Ascending aorta (tissue), 2 donors: ENCODE measurements around the gene TMEM170A. TPM values are rescaled to one million over a fixed set of nuclear protein-coding genes. Genes with fewer than 3 reads are reported as not detected.

Experiments
- DNase-seq, 2 donors: peaks; one replicate each; pipeline ENCODE4 v3.0.0-alpha.2; 2019; ENCODE audit warnings: low spot score in 2 of 2
- H3K27ac ChIP-seq, 2 donors: fragments of 200-600 bp; sonication (generic); one replicate each; pipeline ENCODE4 v1.5.1; 2016 to 2017; ENCODE audit warnings: mild to moderate bottlenecking in 1 of 2
- H3K27me3 ChIP-seq: fragments of 200-600 bp; sonication (generic); one replicate; pipeline ENCODE4 v1.5.1; 2017
- H3K36me3 ChIP-seq, 2 donors: fragments of 200-600 bp; sonication (generic); one replicate each; pipeline ENCODE4 v1.5.1; 2016
- H3K4me1 ChIP-seq, 2 donors: fragments of 200-600 bp; sonication (generic); one replicate each; pipeline ENCODE4 v1.5.1; 2016 to 2017; ENCODE audit warnings: mild to moderate bottlenecking in 1 of 2
- H3K4me3 ChIP-seq, 2 donors: fragments of 200-600 bp; sonication (generic); one replicate each; pipeline ENCODE4 v1.5.1; 2016 to 2017; ENCODE audit warnings: mild to moderate bottlenecking in 1 of 2
- H3K9me3 ChIP-seq, 2 donors: fragments of 200-600 bp; sonication (generic); one replicate each; pipeline ENCODE4 v1.5.1; 2016
- CTCF ChIP-seq, 3 experiments: fragments of 200-600 bp in 2 of 3; fragments of 450-650 bp in 1 of 3; sonication (generic) in 2 of 3; IDR thresholded peaks; one replicate each; pipeline ENCODE4 v1.5.1; 2016 to 2019; ENCODE audit warnings: antibody characterized with exemption in 3 of 3, mild to moderate bottlenecking in 1 of 3, moderate library complexity in 1 of 3
- intact Hi-C: fragments of 100-400 bp; cut with DNase I; formaldehyde crosslinking; loops from one replicate; pipeline ENCODE4 v1.15.1; 2023
- total RNA-seq: library from RNA; depleted of rRNA; stranded (reverse); fragments of >200 nt; gene quantifications from one replicate; pipeline ENCODE4 v1.1.0, GENCODE V29; 2016

The TMEM170A gene
- total RNA-seq, 1 donor from 2014 or later, result 33.0 TPM

- DNase-seq, result no peak
- peak overlapping the region; percentile 83 to 86 for H3K27ac ChIP-seq
- no peaks in the 10 kb centered on the region for H3K27me3 ChIP-seq
- H3K4me3 ChIP-seq, result no peak overlapping the region
- peak; percentile 71 to 77 (median 73) for TF ChIP-seq CTCF (IDR thresholded peaks at IDR 0.05)
- peaks cover 0 to 3% of the 10 kb centered on the region in 2 donors for H3K36me3 ChIP-seq
- H3K4me1 ChIP-seq, result peaks cover 3 to 14% of the 10 kb centered on the region in 2 donors
- no peaks in the 10 kb centered on the region for H3K9me3 ChIP-seq
- intact Hi-C loops, result loop anchor here (1.0 kb wide), 3 partner anchors 165 to 204 kb away; no protein-coding TSS in a partner anchor
These were observed 61.5 kb downstream of the TMEM170A start for GRCh38 chr16:75402821-75403475.

GRCh38 chr16:75402159-75402820, 62.2 kb downstream of the TMEM170A start:
- Histone ChIP-seq H3K36me3 (no peaks in the 10 kb centered on the region), H3K4me1 (peaks cover 3 to 16% of the 10 kb centered on the region in 2 donors), H3K27ac (peak overlapping the region; percentile 83 to 86), H3K9me3 (no peaks in the 10 kb centered on the region), H3K4me3 (no peak overlapping the region), H3K27me3 (no peaks in the 10 kb centered on the region)
- no peak for TF ChIP-seq CTCF (IDR thresholded peaks at IDR 0.05)
- DNase-seq, result no peak
- intact Hi-C loops, result loop anchor here (1.0 kb wide), 2 partner anchors 164 to 168 kb away; no protein-coding TSS in a partner anchor

- Histone ChIP-seq H3K27me3 (no peaks in the 10 kb centered on the region), H3K9me3 (no peaks in the 10 kb centered on the region), H3K27ac (peak overlapping the region; percentile 83 to 86), H3K4me3 (no peak overlapping the region), H3K36me3 (no peaks in the 10 kb centered on the region), H3K4me1 (peaks cover 3 to 16% of the 10 kb centered on the region in 2 donors)
- DNase-seq, result no peak
- no peak for TF ChIP-seq CTCF (IDR thresholded peaks at IDR 0.05)
- intact Hi-C loops, result loop anchor here (1.0 kb wide), 2 partner anchors 163 to 167 kb away; no protein-coding TSS in a partner anchor
These were observed 62.8 kb downstream of the TMEM170A start for GRCh38 chr16:75401691-75402090.

GRCh38 chr16:75398333-75398732, 66.2 kb downstream of the TMEM170A start:
- Histone ChIP-seq H3K4me3 (no peak overlapping the region), H3K27me3 (no peaks in the 10 kb centered on the region), H3K9me3 (no peaks in the 10 kb centered on the region), H3K27ac (peak overlapping the region; percentile 62 to 83), H3K36me3 (no peaks in the 10 kb centered on the region), H3K4me1 (peaks cover 3 to 27% of the 10 kb centered on the region in 2 donors)
- TF ChIP-seq CTCF (IDR thresholded peaks at IDR 0.05), result no peak
- intact Hi-C loops, result no loop called here
- no peak for DNase-seq

- no peak for TF ChIP-seq CTCF (IDR thresholded peaks at IDR 0.05)
- Histone ChIP-seq H3K9me3 (no peaks in the 10 kb centered on the region), H3K4me1 (peaks cover 0 to 39% of the 10 kb centered on the region in 2 donors), H3K27ac (peak overlapping the region; percentile 71 to 79), H3K36me3 (peaks cover 0 to 5% of the 10 kb centered on the region in 2 donors), H3K27me3 (no peaks in the 10 kb centered on the region), H3K4me3 (no peak overlapping the region)
- DNase-seq, result no peak
- intact Hi-C loops, result no loop called here
These were observed 69.5 kb downstream of the TMEM170A start for GRCh38 chr16:75394941-75395340.

Other genes starting within 250 kb of the TMEM170A start
- gene CTRB1, start 245.7 kb downstream of the TMEM170A start, total RNA-seq, result not detected
- 243 TPM for gene BCAR1, start 213.1 kb downstream of the TMEM170A start, total RNA-seq
- 8.3 TPM for gene CFDP1, start 31.2 kb downstream of the TMEM170A start, total RNA-seq
- gene CHST6, start 30.8 kb upstream of the TMEM170A start, total RNA-seq, result 4.4 TPM
- not detected for gene CHST5, start 71.4 kb upstream of the TMEM170A start, total RNA-seq
- 59.9 TPM for gene TMEM231, start 91.6 kb upstream of the TMEM170A start, total RNA-seq
- 56.1 TPM for gene GABARAPL2, start 101.7 kb upstream of the TMEM170A start, total RNA-seq
- 21.2 TPM for gene ADAT1, start 158.6 kb upstream of the TMEM170A start, total RNA-seq
- gene KARS1, start 183.0 kb upstream of the TMEM170A start, total RNA-seq, result 65.2 TPM
- 41.0 TPM for gene TERF2IP, start 183.1 kb upstream of the TMEM170A start, total RNA-seq
- gene CPHXL2, start 212.3 kb upstream of the TMEM170A start, total RNA-seq, result not detected
- gene DUXB, start 236.8 kb upstream of the TMEM170A start, total RNA-seq, result not detected